ENCODE results near the gene TLE6. TPM values are rescaled to one million over a fixed set of nuclear protein-coding genes. Genes with fewer than 3 reads are reported as not detected.

TLE6 gene
- total RNA-seq, 2 donors from 2014 or later = 0.33 TPM; not detected in 1

- DNase-seq (no peak), ATAC-seq (no peak)
- peaks cover 14% of the 10 kb centered on the region for H3K4me1 ChIP-seq
- no peak for TF ChIP-seq POLR2A (IDR thresholded peaks at IDR 0.05)
- no peaks in the 10 kb centered on the region for H3K36me3 ChIP-seq (replicated peaks in 1 of 2; ENCODE audit: insufficient read depth in 1 of 2, low read depth in 2 of 2)
- H3K4me3 ChIP-seq = no peak overlapping the region
- intact Hi-C loops (cut with DNase I) = no loop called here
- H3K9me3 ChIP-seq = no peaks in the 10 kb centered on the region
- peak overlapping the region in 1 of 4 donors; percentile 38 for H3K27ac ChIP-seq
- 95% methylated on average over 4 to 8 of the region's 8 CpGs for WGBS, 2 donors
- no peaks in the 10 kb centered on the region for H3K27me3 ChIP-seq
Observed at GRCh38 chr19:3014135-3014534, 36.8 kb downstream of the TLE6 start.

GRCh38 chr19:3015126-3016057 is 38.0 kb downstream of the TLE6 start:
- H3K27ac ChIP-seq = no peak overlapping the region
- H3K27me3 ChIP-seq = no peaks in the 10 kb centered on the region
- intact Hi-C loops (cut with DNase I) = no loop called here
- WGBS, 2 donors = 88 to 95% methylated on average over 22 of the region's 22 CpGs
- H3K36me3 ChIP-seq (replicated peaks in 1 of 2; ENCODE audit: insufficient read depth in 1 of 2, low read depth in 2 of 2) = no peaks in the 10 kb centered on the region
- no peak for DNase-seq
- no peak for TF ChIP-seq POLR2A (IDR thresholded peaks at IDR 0.05)
- TF ChIP-seq, protein P1, sequence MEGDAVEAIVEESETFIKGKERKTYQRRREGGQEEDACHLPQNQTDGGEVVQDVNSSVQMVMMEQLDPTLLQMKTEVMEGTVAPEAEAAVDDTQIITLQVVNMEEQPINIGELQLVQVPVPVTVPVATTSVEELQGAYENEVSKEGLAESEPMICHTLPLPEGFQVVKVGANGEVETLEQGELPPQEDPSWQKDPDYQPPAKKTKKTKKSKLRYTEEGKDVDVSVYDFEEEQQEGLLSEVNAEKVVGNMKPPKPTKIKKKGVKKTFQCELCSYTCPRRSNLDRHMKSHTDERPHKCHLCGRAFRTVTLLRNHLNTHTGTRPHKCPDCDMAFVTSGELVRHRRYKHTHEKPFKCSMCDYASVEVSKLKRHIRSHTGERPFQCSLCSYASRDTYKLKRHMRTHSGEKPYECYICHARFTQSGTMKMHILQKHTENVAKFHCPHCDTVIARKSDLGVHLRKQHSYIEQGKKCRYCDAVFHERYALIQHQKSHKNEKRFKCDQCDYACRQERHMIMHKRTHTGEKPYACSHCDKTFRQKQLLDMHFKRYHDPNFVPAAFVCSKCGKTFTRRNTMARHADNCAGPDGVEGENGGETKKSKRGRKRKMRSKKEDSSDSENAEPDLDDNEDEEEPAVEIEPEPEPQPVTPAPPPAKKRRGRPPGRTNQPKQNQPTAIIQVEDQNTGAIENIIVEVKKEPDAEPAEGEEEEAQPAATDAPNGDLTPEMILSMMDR (IDR thresholded peaks at IDR 0.05) = no peak
- no peak overlapping the region for H3K4me3 ChIP-seq
- no peak for ATAC-seq
- no peaks in the 10 kb centered on the region for H3K9me3 ChIP-seq
- H3K4me1 ChIP-seq = peaks cover 14% of the 10 kb centered on the region

DNA sequence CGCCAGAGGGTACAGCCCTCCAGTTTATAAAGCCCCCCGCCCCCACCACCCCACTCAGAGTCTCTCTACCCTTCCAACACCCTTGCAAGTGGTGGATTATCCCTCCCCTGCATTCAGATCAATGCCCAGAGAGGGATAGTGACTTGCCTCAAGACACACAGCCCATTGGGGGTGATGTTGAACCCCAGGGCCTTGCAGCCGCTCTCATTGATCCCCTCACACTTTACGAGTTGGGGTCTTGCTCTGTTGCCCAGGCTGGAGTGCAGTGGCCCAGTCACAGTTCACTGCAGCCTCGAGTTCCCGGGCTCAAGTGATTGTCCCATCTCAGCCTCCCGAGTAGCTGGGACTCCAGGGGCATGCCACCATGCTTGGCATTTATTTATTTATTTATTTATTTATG is 40.6 kb downstream of the TLE6 start:
- no peak overlapping the region for H3K27ac ChIP-seq
- TF ChIP-seq POLR2A (IDR thresholded peaks at IDR 0.05) = no peak
- TF ChIP-seq, protein P1 (IDR thresholded peaks at IDR 0.05) = no peak
- H3K4me3 ChIP-seq = no peak overlapping the region
- peaks cover 11% of the 10 kb centered on the region for H3K4me1 ChIP-seq
- intact Hi-C loops (cut with DNase I) = no loop called here
- no peaks in the 10 kb centered on the region for H3K27me3 ChIP-seq
- H3K36me3 ChIP-seq (replicated peaks in 1 of 2; ENCODE audit: insufficient read depth in 1 of 2, low read depth in 2 of 2) = no peaks in the 10 kb centered on the region
- H3K9me3 ChIP-seq = no peaks in the 10 kb centered on the region
- 97 to 99% methylated on average over 6 to 7 of the region's 7 CpGs for WGBS, 2 donors
- DNase-seq = no peak
- no peak for ATAC-seq

DNA sequence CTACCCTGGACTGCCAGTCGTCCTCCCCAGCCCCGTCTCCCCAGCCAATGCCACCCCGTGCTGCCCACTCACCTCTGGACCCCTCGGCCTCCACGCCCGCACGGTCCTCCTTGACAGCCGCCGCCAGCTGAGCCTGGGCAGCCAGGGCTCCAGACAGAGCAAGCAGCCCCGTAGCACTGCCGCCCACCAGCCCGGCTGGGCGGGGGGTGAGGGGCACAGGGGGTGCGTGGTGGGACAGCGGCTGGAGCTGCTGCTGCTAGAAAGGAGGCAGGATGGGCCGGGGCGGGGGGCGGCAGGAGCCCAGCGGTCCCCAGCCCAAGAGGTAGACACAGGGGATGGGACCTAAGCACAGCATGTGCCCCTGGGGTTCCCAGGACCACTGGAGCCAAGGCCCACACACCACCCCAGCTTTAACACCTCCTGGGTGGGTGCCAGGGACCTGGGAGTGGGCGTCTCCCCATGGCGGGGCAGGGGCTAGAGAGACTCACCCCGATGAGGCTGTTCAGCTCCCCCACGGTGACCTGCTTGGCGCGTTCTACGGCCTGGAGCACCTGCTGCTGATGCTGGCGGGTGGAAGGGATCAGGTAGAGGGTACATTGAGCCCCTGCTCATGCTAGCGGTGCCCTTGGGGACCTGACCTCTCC is 42.0 kb downstream of the TLE6 start:
- ATAC-seq (no peak), DNase-seq (no peak)
- Histone ChIP-seq H3K36me3 (replicated peaks in 1 of 2; ENCODE audit: insufficient read depth in 1 of 2, low read depth in 2 of 2) (no peaks in the 10 kb centered on the region), H3K4me3 (no peak overlapping the region), H3K4me1 (no peaks in the 10 kb centered on the region), H3K9me3 (no peaks in the 10 kb centered on the region), H3K27me3 (no peaks in the 10 kb centered on the region), H3K27ac (no peak overlapping the region)
- 90 to 97% methylated on average over 18 to 24 of the region's 28 CpGs for WGBS, 2 donors
- TF ChIP-seq, protein P1 (IDR thresholded peaks at IDR 0.05) = no peak
- TF ChIP-seq POLR2A (IDR thresholded peaks at IDR 0.05) = no peak
- intact Hi-C loops (cut with DNase I) = no loop called here

DNA sequence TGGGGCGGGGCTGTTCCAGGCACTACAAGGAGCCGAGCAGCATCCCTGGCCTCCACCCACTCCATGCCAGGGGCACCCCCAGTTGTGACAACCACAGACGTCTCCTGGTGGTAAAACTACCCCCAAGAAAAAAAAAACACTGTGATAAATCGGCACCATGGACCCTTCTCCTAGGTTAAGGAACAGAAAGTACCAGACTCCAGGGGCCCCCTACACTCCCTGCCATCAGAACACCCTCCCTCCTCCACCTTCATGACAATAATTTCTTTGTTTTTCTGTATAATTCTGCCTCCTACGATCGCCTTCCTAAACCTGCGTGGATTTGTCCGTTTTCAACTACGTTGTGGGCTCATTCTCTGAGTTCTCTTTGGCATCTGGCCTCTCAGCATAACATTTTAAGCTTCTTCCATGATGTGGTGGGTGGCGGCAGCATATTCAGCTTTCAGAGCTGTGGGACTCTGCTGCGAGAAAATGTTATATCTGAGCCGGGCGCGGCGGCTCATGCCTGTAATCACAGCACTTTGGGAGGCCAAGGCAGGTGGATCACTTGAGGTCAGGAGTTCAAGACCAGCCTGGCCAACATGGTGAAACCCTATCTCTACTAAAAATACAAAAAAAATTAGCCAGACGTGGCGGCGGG is 43.1 kb downstream of the TLE6 start:
- TF ChIP-seq POLR2A (IDR thresholded peaks at IDR 0.05) = no peak
- TF ChIP-seq, protein P1 (IDR thresholded peaks at IDR 0.05) = no peak
- no peak for ATAC-seq
- Histone ChIP-seq H3K27me3 (no peaks in the 10 kb centered on the region), H3K4me1 (no peaks in the 10 kb centered on the region), H3K9me3 (no peaks in the 10 kb centered on the region), H3K4me3 (no peak overlapping the region), H3K27ac (no peak overlapping the region), H3K36me3 (replicated peaks in 1 of 2; ENCODE audit: insufficient read depth in 1 of 2, low read depth in 2 of 2) (no peaks in the 10 kb centered on the region)
- intact Hi-C loops (cut with DNase I) = no loop called here
- DNase-seq = no peak
- 88 to 94% methylated on average over 18 of the region's 18 CpGs for WGBS, 2 donors

Data from body of pancreas (tissue), 4 donors.